HepG2 (cell line): ENCODE measurements around the gene HSPA1A.

Experiments used
- CTCF ChIP-seq: sonication (generic); formaldehyde crosslinking; IDR thresholded peaks from 2 replicates; pipeline ENCODE4 v1.5.0; 2020; ENCODE audit warnings: mild to moderate bottlenecking, missing genetic modification reagents, moderate library complexity
- E2F5 ChIP-seq: sonication (generic); formaldehyde crosslinking; conservative IDR thresholded peaks from 2 replicates; pipeline ENCODE4 v1.4.0; 2020; ENCODE audit warnings: missing genetic modification reagents
- SIN3A ChIP-seq: IDR thresholded peaks from 2 replicates; pipeline ENCODE4 v1.6.1; 2011; ENCODE audit warnings: low read depth, mild to moderate bottlenecking, control low read depth, low read length, borderline replicate concordance
- ZFP41 ChIP-seq: sonication (generic); formaldehyde crosslinking; IDR thresholded peaks from 2 replicates; pipeline ENCODE4 v1.4.0; 2020; ENCODE audit warnings: mild to moderate bottlenecking, missing genetic modification reagents, borderline replicate concordance
- ZNF280D ChIP-seq: sonication (generic); formaldehyde crosslinking; IDR thresholded peaks from 2 replicates; pipeline ENCODE4 v1.5.1; 2020; ENCODE audit warnings: mild to moderate bottlenecking, missing genetic modification reagents

GRCh38 chr6:31794294-31794865 is 21.0 kb upstream of the HSPA1A start:
- TF ChIP-seq ZFP41 (no peak), CTCF (CRISPR knock-in tag) (no peak), E2F5 (CRISPR knock-in tag) (no peak), SIN3A (no peak), ZNF280D (CRISPR knock-in tag) (no peak)
